Mesodermal cell (in vitro differentiated cells): ENCODE data around the gene HOXA4.
A peak's percentile ranks its signal among the peaks of the same experiment; 100 is the strongest.

Experiments used
- H3K27ac ChIP-seq: 2 replicates; pipeline ENCODE4 v1.7.0; 2013; ENCODE audit warnings: mild to moderate bottlenecking, low read depth, low read length, moderate library complexity; ENCODE audit not compliant: severe bottlenecking
- H3K36me3 ChIP-seq: 2 replicates; pipeline ENCODE4 v1.7.1; 2013; ENCODE audit warnings: mild to moderate bottlenecking, low read length, moderate library complexity; ENCODE audit not compliant: control insufficient read depth, insufficient read depth
- H3K4me1 ChIP-seq: one replicate; pipeline ENCODE4 v1.7.1; 2013; ENCODE audit warnings: mild to moderate bottlenecking, low read length; ENCODE audit not compliant: insufficient read depth, control insufficient read depth, poor library complexity, severe bottlenecking
- H3K4me3 ChIP-seq: 2 replicates; pipeline ENCODE4 v1.7.0; 2013; ENCODE audit warnings: low read length, control low read depth, mild to moderate bottlenecking; ENCODE audit not compliant: insufficient read depth, poor library complexity, severe bottlenecking; ENCODE audit errors: extremely low read depth
- H3K9me3 ChIP-seq: 2 replicates; pipeline ENCODE4 v1.7.1; 2013; ENCODE audit warnings: mild to moderate bottlenecking, low read length, moderate library complexity; ENCODE audit not compliant: control insufficient read depth
- WGBS, 2 experiments: methylation state at CpG; one replicate each; pipeline ENCODE4 v1.1.5; 2013; ENCODE audit warnings: missing lambda C conversion rate in 2 of 2; ENCODE audit not compliant: insufficient coverage in 2 of 2; 5-methylcytosine and 5-hydroxymethylcytosine counted together

The HOXA4 gene

GRCh38 chr7:27167916-27168264 lies 37.3 kb upstream of the HOXA4 start:
- WGBS, 2 experiments: 7 to 20% methylated on average over 2 to 3 of the region's 4 CpGs
- Histone ChIP-seq H3K4me3 (no peak overlapping the region), H3K27ac (no peak overlapping the region)

GRCh38 chr7:27166531-27167505 lies 36.3 kb upstream of the HOXA4 start:
- peak overlapping the region; percentile 11 for H3K4me3 ChIP-seq
- no peaks in the 10 kb centered on the region for H3K9me3 ChIP-seq
- WGBS, 2 experiments: 3 to 6% methylated on average over 37 to 48 of the region's 50 CpGs
- no peaks in the 10 kb centered on the region for H3K36me3 ChIP-seq
- peaks cover 2% of the 10 kb centered on the region for H3K4me1 ChIP-seq
- peak overlapping the region; percentile 16 for H3K27ac ChIP-seq

More at GRCh38 chr7:27167916-27168264, 37.3 kb upstream of the HOXA4 start:
- Histone ChIP-seq H3K9me3 (no peaks in the 10 kb centered on the region), H3K36me3 (no peaks in the 10 kb centered on the region), H3K4me1 (peaks cover 2% of the 10 kb centered on the region)

- Histone ChIP-seq H3K4me1 (peaks cover 6% of the 10 kb centered on the region), H3K9me3 (no peaks in the 10 kb centered on the region), H3K4me3 (peak overlapping the region; percentile 24), H3K27ac (peak overlapping the region; percentile 29), H3K36me3 (no peaks in the 10 kb centered on the region)
- 5 to 8% methylated on average over 27 to 46 of the region's 46 CpGs for WGBS, 2 experiments
Measured at GRCh38 chr7:27165996-27166530, 35.5 kb upstream of the HOXA4 start.

GRCh38 chr7:27165089-27165995 lies 34.8 kb upstream of the HOXA4 start, which contains the start of gene HOXA9:
Gene HOXA9, minus strand, starts transcription at chr7:27165537. Its CDS starts 80 bp downstream, at chr7:27165457.
- peak within 1 kb of the TSS; percentile 24 for H3K4me3 ChIP-seq
- H3K9me3 ChIP-seq: no peaks in the 10 kb centered on the region
- H3K4me1 ChIP-seq: peaks cover 7% of the 10 kb centered on the region
- 8 to 9% methylated on average over 55 to 63 of the region's 82 CpGs for WGBS, 2 experiments
- H3K27ac ChIP-seq: peak within 1 kb of the TSS; percentile 29
- no peaks in the 10 kb centered on the region for H3K36me3 ChIP-seq

GRCh38 chr7:27164367-27165088 lies 34.0 kb upstream of the HOXA4 start:
- Histone ChIP-seq H3K9me3 (no peaks in the 10 kb centered on the region), H3K4me1 (peaks cover 7% of the 10 kb centered on the region), H3K4me3 (peak overlapping the region; percentile 24), H3K27ac (no peak overlapping the region), H3K36me3 (no peaks in the 10 kb centered on the region)
- WGBS, 2 experiments: 1 to 2% methylated on average over 44 of the region's 47 CpGs

- Histone ChIP-seq H3K4me1 (peaks cover 7% of the 10 kb centered on the region), H3K36me3 (no peaks in the 10 kb centered on the region), H3K27ac (no peak overlapping the region), H3K9me3 (no peaks in the 10 kb centered on the region), H3K4me3 (peak overlapping the region; percentile 24)
- WGBS, 2 experiments: 4 to 9% methylated on average over 9 to 10 of the region's 12 CpGs
Measured at GRCh38 chr7:27164045-27164366, 33.4 kb upstream of the HOXA4 start.

GRCh38 chr7:27163288-27164044 lies 32.9 kb upstream of the HOXA4 start:
- WGBS, 2 experiments: 16 to 17% methylated on average over 18 of the region's 24 CpGs
- H3K4me1 ChIP-seq: peaks cover 7% of the 10 kb centered on the region
- H3K4me3 ChIP-seq: peak overlapping the region; percentile 24
- no peaks in the 10 kb centered on the region for H3K36me3 ChIP-seq
- no peak overlapping the region for H3K27ac ChIP-seq
- H3K9me3 ChIP-seq: no peaks in the 10 kb centered on the region

- Histone ChIP-seq H3K4me3 (peak overlapping the region; percentile 24), H3K27ac (no peak overlapping the region)
Measured at GRCh38 chr7:27162561-27163287, 32.2 kb upstream of the HOXA4 start.

More at GRCh38 chr7:27162561-27163287, 32.2 kb upstream of the HOXA4 start:
- WGBS, 2 experiments: 60 to 75% methylated on average over 1 of the region's 7 CpGs
- Histone ChIP-seq H3K4me1 (peaks cover 7% of the 10 kb centered on the region), H3K36me3 (no peaks in the 10 kb centered on the region), H3K9me3 (no peaks in the 10 kb centered on the region)
